ENCODE data around the gene NT5E.

- TF ChIP-seq SP2 (tag by site-specific recombination; IDR thresholded peaks at IDR 0.05): no peak
- no peak for TF ChIP-seq ZNF274 (IDR thresholded peaks at IDR 0.05; ENCODE audit: low read length)
- no peak for TF ChIP-seq ZNF274 (tag by site-specific recombination; IDR thresholded peaks at IDR 0.05; ENCODE audit: borderline replicate concordance)
- TF ChIP-seq REST (tag by site-specific recombination; IDR thresholded peaks at IDR 0.05): no peak
- no peak for TF ChIP-seq ZNF660 (tag by site-specific recombination; IDR thresholded peaks at IDR 0.05)
- TF ChIP-seq ZSCAN30 (tag by site-specific recombination; IDR thresholded peaks at IDR 0.05): no peak
- TF ChIP-seq ZBTB20 (tag by site-specific recombination; IDR thresholded peaks at IDR 0.05): no peak
- no peak for TF ChIP-seq TCF7L2 (IDR thresholded peaks at IDR 0.05; ENCODE audit: borderline replicate concordance, low read depth, low read length)
- no peak for TF ChIP-seq ZNF18 (tag by site-specific recombination; IDR thresholded peaks at IDR 0.05)
- no peak for TF ChIP-seq ZFP37 (tag by site-specific recombination; IDR thresholded peaks at IDR 0.05)
- no peak for TF ChIP-seq CTCF (tag by site-specific recombination; IDR thresholded peaks at IDR 0.05)
- no peak for TF ChIP-seq ATF2 (tag by site-specific recombination; IDR thresholded peaks at IDR 0.05; ENCODE audit: low read depth)
- no peak for TF ChIP-seq ZNF221 (tag by site-specific recombination; IDR thresholded peaks at IDR 0.05; ENCODE audit: borderline replicate concordance)
- no peak for TF ChIP-seq ZNF623 (tag by site-specific recombination; IDR thresholded peaks at IDR 0.05)
Observed at GRCh38 chr6:85456782-85457181, 6.9 kb downstream of the NT5E start.
